Measurements from ENCODE around the gene MRPL58.

DNA sequence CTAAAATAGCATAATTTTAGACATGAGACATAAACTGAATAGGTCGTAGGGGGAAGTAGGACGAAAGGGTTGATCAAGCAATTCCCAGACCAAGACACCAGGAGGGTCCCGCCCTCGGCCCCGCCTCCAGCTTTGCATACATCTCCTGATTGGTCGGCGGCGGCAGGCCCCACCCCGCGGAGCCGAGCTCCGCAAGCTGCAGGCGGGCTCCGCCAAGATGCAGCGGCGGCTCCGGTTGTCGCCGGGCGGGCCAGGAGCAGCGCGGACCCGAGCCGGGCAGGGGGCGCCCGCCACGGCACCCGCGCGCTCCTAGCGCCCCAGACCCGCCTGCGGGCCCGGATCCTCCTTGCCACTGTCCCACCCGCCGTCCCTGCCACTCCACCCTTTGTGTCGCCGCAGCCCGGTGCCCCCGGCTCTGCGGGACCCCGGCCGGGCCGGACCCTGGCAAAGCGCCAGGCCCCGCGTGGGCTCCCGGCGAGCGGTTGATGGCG, 25.0 kb upstream of the MRPL58 start, which contains the start of gene CDR2L:
- TF ChIP-seq, protein P1, sequence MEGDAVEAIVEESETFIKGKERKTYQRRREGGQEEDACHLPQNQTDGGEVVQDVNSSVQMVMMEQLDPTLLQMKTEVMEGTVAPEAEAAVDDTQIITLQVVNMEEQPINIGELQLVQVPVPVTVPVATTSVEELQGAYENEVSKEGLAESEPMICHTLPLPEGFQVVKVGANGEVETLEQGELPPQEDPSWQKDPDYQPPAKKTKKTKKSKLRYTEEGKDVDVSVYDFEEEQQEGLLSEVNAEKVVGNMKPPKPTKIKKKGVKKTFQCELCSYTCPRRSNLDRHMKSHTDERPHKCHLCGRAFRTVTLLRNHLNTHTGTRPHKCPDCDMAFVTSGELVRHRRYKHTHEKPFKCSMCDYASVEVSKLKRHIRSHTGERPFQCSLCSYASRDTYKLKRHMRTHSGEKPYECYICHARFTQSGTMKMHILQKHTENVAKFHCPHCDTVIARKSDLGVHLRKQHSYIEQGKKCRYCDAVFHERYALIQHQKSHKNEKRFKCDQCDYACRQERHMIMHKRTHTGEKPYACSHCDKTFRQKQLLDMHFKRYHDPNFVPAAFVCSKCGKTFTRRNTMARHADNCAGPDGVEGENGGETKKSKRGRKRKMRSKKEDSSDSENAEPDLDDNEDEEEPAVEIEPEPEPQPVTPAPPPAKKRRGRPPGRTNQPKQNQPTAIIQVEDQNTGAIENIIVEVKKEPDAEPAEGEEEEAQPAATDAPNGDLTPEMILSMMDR (conservative IDR thresholded peaks at IDR 0.05; ENCODE audit: low read depth, low read length) = no peak
- TF ChIP-seq EZH2 (IDR thresholded peaks at IDR 0.05; ENCODE audit: low read length, unreplicated experiment) (no peak), EZH2phosphoT487 (IDR thresholded peaks at IDR 0.05; ENCODE audit: borderline replicate concordance, low read length) (no peak)

Measured in PC-3 (cell line).